ENCODE data around the gene CSNK1G2.

DNA sequence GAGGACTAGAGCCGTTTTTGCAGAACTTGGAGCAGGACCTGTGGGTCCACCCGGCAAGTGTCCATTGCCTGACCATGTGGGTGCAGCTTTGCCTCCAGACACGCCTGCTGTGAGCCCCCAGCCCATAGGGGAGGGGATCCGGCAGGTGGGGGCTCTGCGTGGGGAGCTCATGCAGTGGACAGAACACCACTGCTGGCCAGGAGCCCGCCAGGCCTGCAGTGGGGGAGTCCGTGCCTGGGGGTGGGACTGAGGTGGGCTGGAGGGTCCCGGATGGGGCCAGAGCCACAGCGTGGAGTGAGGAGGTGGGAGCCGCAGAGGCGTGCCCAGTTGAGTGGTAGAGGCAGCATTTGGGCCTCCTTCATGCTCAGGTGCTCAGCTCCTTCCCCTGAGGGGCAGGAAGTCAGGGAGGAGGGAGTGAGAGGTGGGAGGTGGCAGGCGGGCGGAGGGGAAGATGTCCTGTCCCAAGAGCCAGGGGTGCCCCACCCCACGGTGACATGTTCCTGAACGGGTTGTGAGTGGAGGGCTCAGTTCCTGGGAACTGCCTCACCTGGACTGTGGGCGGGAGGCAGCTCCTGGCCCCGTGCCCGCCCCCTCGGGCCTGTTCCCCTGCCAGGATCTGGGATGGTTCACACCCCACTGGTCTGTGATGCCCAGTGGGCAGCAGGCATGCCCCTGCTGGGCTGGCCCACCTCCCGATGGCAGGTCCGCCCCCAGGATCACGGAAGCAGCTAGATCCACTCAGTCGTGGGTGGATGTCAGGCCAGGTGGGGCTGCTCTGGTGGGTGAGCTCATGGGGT, 27.0 kb upstream of the CSNK1G2 start:
- TF ChIP-seq, protein P1, sequence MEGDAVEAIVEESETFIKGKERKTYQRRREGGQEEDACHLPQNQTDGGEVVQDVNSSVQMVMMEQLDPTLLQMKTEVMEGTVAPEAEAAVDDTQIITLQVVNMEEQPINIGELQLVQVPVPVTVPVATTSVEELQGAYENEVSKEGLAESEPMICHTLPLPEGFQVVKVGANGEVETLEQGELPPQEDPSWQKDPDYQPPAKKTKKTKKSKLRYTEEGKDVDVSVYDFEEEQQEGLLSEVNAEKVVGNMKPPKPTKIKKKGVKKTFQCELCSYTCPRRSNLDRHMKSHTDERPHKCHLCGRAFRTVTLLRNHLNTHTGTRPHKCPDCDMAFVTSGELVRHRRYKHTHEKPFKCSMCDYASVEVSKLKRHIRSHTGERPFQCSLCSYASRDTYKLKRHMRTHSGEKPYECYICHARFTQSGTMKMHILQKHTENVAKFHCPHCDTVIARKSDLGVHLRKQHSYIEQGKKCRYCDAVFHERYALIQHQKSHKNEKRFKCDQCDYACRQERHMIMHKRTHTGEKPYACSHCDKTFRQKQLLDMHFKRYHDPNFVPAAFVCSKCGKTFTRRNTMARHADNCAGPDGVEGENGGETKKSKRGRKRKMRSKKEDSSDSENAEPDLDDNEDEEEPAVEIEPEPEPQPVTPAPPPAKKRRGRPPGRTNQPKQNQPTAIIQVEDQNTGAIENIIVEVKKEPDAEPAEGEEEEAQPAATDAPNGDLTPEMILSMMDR (IDR thresholded peaks at IDR 0.05), result no peak
- no peak for TF ChIP-seq ZFX (IDR thresholded peaks at IDR 0.05; ENCODE audit: borderline replicate concordance)
